ENCODE measurements around the gene MAGI1. TPM values are rescaled to one million over a fixed set of nuclear protein-coding genes. Genes with fewer than 3 reads are reported as not detected.

The MAGI1 gene
- total RNA-seq, 2 donors from 2014 or later, result 38.6 to 45.1 TPM

GRCh38 chr3:66041116-66041515, 2.4 kb upstream of the MAGI1 start:
- Histone ChIP-seq H3K27me3 (ENCODE audit: control insufficient read depth, insufficient read depth, low read length, poor library complexity, severe bottlenecking) (no peaks in the 10 kb centered on the region), H3K9ac (ENCODE audit: extremely low read depth, low read length, poor library complexity, severe bottlenecking) (no peak overlapping the region), H3K27ac (ENCODE audit: low read depth, low read length) (no peak overlapping the region), H3K36me3 (ENCODE audit: control insufficient read depth, insufficient read depth, low read length) (no peaks in the 10 kb centered on the region), H3K4me1 (ENCODE audit: control insufficient read depth, insufficient read depth, low read length) (no peaks in the 10 kb centered on the region), H3K9me3 (ENCODE audit: control insufficient read depth, low read length) (no peaks in the 10 kb centered on the region), H3K4me3 (ENCODE audit: low read length) (no peak overlapping the region)
- peaks cover 14% of the 10 kb centered on the region for H3K27me3 Mint-ChIP-seq (ENCODE audit: insufficient read depth)
- no peaks in the 10 kb centered on the region for H3K36me3 Mint-ChIP-seq (ENCODE audit: low read depth)
- no peak for DNase-seq
- 83 to 100% methylated on average over 1 of the region's 1 CpG for WGBS, 2 experiments (ENCODE audit: insufficient coverage in 1 of 2, insufficient read length in 1 of 2)
- peaks cover 13% of the 10 kb centered on the region for H3K4me1 Mint-ChIP-seq
- no peaks in the 10 kb centered on the region for H3K9me3 Mint-ChIP-seq
- no peak overlapping the region for H3K27ac Mint-ChIP-seq
- TF ChIP-seq, protein P1, sequence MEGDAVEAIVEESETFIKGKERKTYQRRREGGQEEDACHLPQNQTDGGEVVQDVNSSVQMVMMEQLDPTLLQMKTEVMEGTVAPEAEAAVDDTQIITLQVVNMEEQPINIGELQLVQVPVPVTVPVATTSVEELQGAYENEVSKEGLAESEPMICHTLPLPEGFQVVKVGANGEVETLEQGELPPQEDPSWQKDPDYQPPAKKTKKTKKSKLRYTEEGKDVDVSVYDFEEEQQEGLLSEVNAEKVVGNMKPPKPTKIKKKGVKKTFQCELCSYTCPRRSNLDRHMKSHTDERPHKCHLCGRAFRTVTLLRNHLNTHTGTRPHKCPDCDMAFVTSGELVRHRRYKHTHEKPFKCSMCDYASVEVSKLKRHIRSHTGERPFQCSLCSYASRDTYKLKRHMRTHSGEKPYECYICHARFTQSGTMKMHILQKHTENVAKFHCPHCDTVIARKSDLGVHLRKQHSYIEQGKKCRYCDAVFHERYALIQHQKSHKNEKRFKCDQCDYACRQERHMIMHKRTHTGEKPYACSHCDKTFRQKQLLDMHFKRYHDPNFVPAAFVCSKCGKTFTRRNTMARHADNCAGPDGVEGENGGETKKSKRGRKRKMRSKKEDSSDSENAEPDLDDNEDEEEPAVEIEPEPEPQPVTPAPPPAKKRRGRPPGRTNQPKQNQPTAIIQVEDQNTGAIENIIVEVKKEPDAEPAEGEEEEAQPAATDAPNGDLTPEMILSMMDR (conservative IDR thresholded peaks at IDR 0.05), result no peak
- H3K4me3 Mint-ChIP-seq, result no peak overlapping the region

DNA sequence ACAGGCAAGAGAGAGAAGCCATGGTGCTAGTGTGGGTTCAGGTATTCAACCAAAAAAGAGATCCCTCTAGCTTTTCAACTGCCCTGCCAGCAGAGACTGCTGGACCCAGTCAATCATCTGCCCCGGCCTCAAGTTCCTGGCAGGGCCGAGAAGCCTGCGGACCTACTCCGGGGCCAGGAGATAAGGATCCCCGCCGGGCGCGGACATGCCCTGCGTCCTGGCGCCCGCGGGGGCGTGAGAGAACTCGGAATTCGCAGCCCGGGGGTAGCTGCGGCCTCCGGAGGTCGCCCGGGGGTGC, 821 bp upstream of the MAGI1 start:
- peak overlapping the region; percentile 94 for H3K4me3 ChIP-seq (ENCODE audit: low read length)
- no peaks in the 10 kb centered on the region for H3K36me3 ChIP-seq (ENCODE audit: control insufficient read depth, insufficient read depth, low read length)
- H3K27ac Mint-ChIP-seq, result peak overlapping the region; percentile 91
- peak overlapping the region; percentile 98 for H3K4me3 Mint-ChIP-seq
- H3K4me1 ChIP-seq (ENCODE audit: control insufficient read depth, insufficient read depth, low read length), result peaks cover 5% of the 10 kb centered on the region
- H3K27me3 ChIP-seq (ENCODE audit: control insufficient read depth, insufficient read depth, low read length, poor library complexity, severe bottlenecking), result no peaks in the 10 kb centered on the region
- no peak overlapping the region for H3K27ac ChIP-seq (ENCODE audit: low read depth, low read length)
- H3K9me3 Mint-ChIP-seq, result no peaks in the 10 kb centered on the region
- whole genome bisulfite sequencing, 2 experiments (ENCODE audit: insufficient coverage in 1 of 2, insufficient read length in 1 of 2), result 3% methylated on average over 20 of the region's 20 CpGs; no CpG with 5 or more reads in 1 of the 2 experiments
- peaks cover 3% of the 10 kb centered on the region for H3K36me3 Mint-ChIP-seq (ENCODE audit: low read depth)
- peak overlapping the region; percentile 87 for H3K9ac ChIP-seq (ENCODE audit: extremely low read depth, low read length, poor library complexity, severe bottlenecking)
- H3K27me3 Mint-ChIP-seq (ENCODE audit: insufficient read depth), result peaks cover 14% of the 10 kb centered on the region
- TF ChIP-seq, protein P1 (conservative IDR thresholded peaks at IDR 0.05), result peak; percentile 45
- no peaks in the 10 kb centered on the region for H3K9me3 ChIP-seq (ENCODE audit: control insufficient read depth, low read length)
- DNase-seq, result peak; percentile 87
- peaks cover 22% of the 10 kb centered on the region for H3K4me1 Mint-ChIP-seq

GRCh38 chr3:66038384-66038725, 363 bp downstream of the MAGI1 start:
- no peaks in the 10 kb centered on the region for H3K9me3 ChIP-seq (ENCODE audit: control insufficient read depth, low read length)
- peaks cover 23% of the 10 kb centered on the region for H3K4me1 Mint-ChIP-seq

More at GRCh38 chr3:66038384-66038725, 363 bp downstream of the MAGI1 start:
- Mint-ChIP-seq H3K4me3 (peak overlapping the region; percentile 98), H3K27me3 (ENCODE audit: insufficient read depth) (peaks cover 14% of the 10 kb centered on the region), H3K9me3 (no peaks in the 10 kb centered on the region), H3K27ac (peak overlapping the region; percentile 97), H3K36me3 (ENCODE audit: low read depth) (peaks cover 3% of the 10 kb centered on the region)
- Histone ChIP-seq H3K27me3 (ENCODE audit: control insufficient read depth, insufficient read depth, low read length, poor library complexity, severe bottlenecking) (no peaks in the 10 kb centered on the region), H3K9ac (ENCODE audit: extremely low read depth, low read length, poor library complexity, severe bottlenecking) (peak overlapping the region; percentile 87), H3K4me1 (ENCODE audit: control insufficient read depth, insufficient read depth, low read length) (peaks cover 5% of the 10 kb centered on the region), H3K27ac (ENCODE audit: low read depth, low read length) (peak overlapping the region; percentile 88), H3K36me3 (ENCODE audit: control insufficient read depth, insufficient read depth, low read length) (no peaks in the 10 kb centered on the region), H3K4me3 (ENCODE audit: low read length) (peak overlapping the region; percentile 94)
- no peak for DNase-seq
- TF ChIP-seq, protein P1 (conservative IDR thresholded peaks at IDR 0.05), result no peak
- 0% methylated on average over 4 to 25 of the region's 25 CpGs for WGBS, 2 experiments (ENCODE audit: insufficient coverage in 1 of 2, insufficient read length in 1 of 2)
